DMS79 (cell line): ENCODE data around the gene SETD4.

Experiments
- DNase-seq: peaks from one replicate; lab custom pipeline; 2025; lab: John Stamatoyannopoulos, UW

SETD4 gene

GRCh38 chr21:36047139-36047538, 13.2 kb downstream of the SETD4 start:
- no peak for DNase-seq

- no peak for DNase-seq
Observed at GRCh38 chr21:36045993-36046392, 14.3 kb downstream of the SETD4 start.

GRCh38 chr21:36044056-36044455, 16.3 kb downstream of the SETD4 start:
- no peak for DNase-seq

- no peak for DNase-seq
Observed at GRCh38 chr21:36041910-36042309, 18.4 kb downstream of the SETD4 start.

- no peak for DNase-seq
Observed at GRCh38 chr21:36040389-36040788, 19.9 kb downstream of the SETD4 start.

- no peak for DNase-seq
Observed at GRCh38 chr21:36039861-36040260, 20.5 kb downstream of the SETD4 start.

- no peak for DNase-seq
Observed at GRCh38 chr21:36038701-36039497, 21.4 kb downstream of the SETD4 start.

- DNase-seq: peak; percentile 76
Observed at GRCh38 chr21:36035381-36035791, 24.9 kb downstream of the SETD4 start.

- DNase-seq: no peak
Observed at GRCh38 chr21:36034211-36034913, 26.0 kb downstream of the SETD4 start.

GRCh38 chr21:36032647-36033406, 27.5 kb downstream of the SETD4 start:
- DNase-seq: no peak

GRCh38 chr21:36030581-36031189, 29.6 kb downstream of the SETD4 start:
- no peak for DNase-seq

GRCh38 chr21:36029309-36029708, 31.0 kb downstream of the SETD4 start:
- DNase-seq: no peak

- peak; percentile 53 for DNase-seq
Observed at GRCh38 chr21:36028127-36029069, 31.9 kb downstream of the SETD4 start.

GRCh38 chr21:36027347-36027746, 33.0 kb downstream of the SETD4 start:
- no peak for DNase-seq

- DNase-seq: no peak
Observed at GRCh38 chr21:36024782-36025181, 35.5 kb downstream of the SETD4 start.

GRCh38 chr21:36023092-36023480, 37.2 kb downstream of the SETD4 start:
- DNase-seq: no peak

GRCh38 chr21:36022427-36023091, 37.8 kb downstream of the SETD4 start:
- no peak for DNase-seq

GRCh38 chr21:36021251-36021837, 39.0 kb downstream of the SETD4 start:
- DNase-seq: no peak

GRCh38 chr21:36015045-36015444, 45.3 kb downstream of the SETD4 start:
- no peak for DNase-seq

GRCh38 chr21:36010801-36011200, 49.5 kb downstream of the SETD4 start:
- no peak for DNase-seq
